Brain microvascular endothelial cell (primary cell): ENCODE data around the gene AKNAD1.

Source experiments
- DNase-seq: peaks from one replicate; pipeline ENCODE4 v3.0.0-alpha.2; 2020
- H3K27ac ChIP-seq: fragments of 250-450 bp; sonication (Bioruptor Pico); 2 replicates; pipeline ENCODE4 v1.5.1; 2020; ENCODE audit warnings: mild to moderate bottlenecking, moderate library complexity
- H3K27me3 ChIP-seq: fragments of 250-450 bp; sonication (Bioruptor Pico); replicated peaks from 2 replicates; pipeline ENCODE4 v1.5.1; 2020; ENCODE audit warnings: mild to moderate bottlenecking
- H3K36me3 ChIP-seq: fragments of 250-450 bp; sonication (Bioruptor Pico); replicated peaks from 2 replicates; pipeline ENCODE4 v1.5.1; 2020; ENCODE audit warnings: mild to moderate bottlenecking
- H3K4me3 ChIP-seq: 2 replicates; pipeline ENCODE4 v1.5.1; 2011; ENCODE audit warnings: low read depth, mild to moderate bottlenecking, control low read depth, low read length, moderate library complexity
- CTCF ChIP-seq: IDR thresholded peaks from 2 replicates; pipeline ENCODE4 v1.5.1; 2011; ENCODE audit warnings: low read depth, mild to moderate bottlenecking, moderate library complexity, low read length, control low read depth, inconsistent platforms; ENCODE audit errors: missing control alignments
- in situ Hi-C: cut with HindIII; loops from 2 replicates; pipeline ENCODE4 v1.10.0; 2017; ENCODE audit warnings: low sequenced_read_pairs, low pct_ligation_motif_present

The AKNAD1 gene

GRCh38 chr1:108871050-108871724, 14.3 kb upstream of the AKNAD1 start:
- no peaks in the 10 kb centered on the region for H3K36me3 ChIP-seq
- H3K4me3 ChIP-seq = no peak overlapping the region
- no peak for TF ChIP-seq CTCF
- DNase-seq = no peak
- in situ Hi-C loops = no loop called here
- H3K27ac ChIP-seq = no peak overlapping the region
- H3K27me3 ChIP-seq = no peaks in the 10 kb centered on the region

- in situ Hi-C loops = no loop called here
- no peak overlapping the region for H3K27ac ChIP-seq
- no peaks in the 10 kb centered on the region for H3K36me3 ChIP-seq
- no peak for TF ChIP-seq CTCF
- H3K27me3 ChIP-seq = no peaks in the 10 kb centered on the region
- no peak for DNase-seq
- H3K4me3 ChIP-seq = no peak overlapping the region
These were observed 8.5 kb upstream of the AKNAD1 start for GRCh38 chr1:108865316-108865910.

GRCh38 chr1:108863984-108864383, 7.1 kb upstream of the AKNAD1 start:
- DNase-seq = no peak
- Histone ChIP-seq H3K27me3 (no peaks in the 10 kb centered on the region), H3K36me3 (no peaks in the 10 kb centered on the region), H3K27ac (no peak overlapping the region), H3K4me3 (no peak overlapping the region)
- in situ Hi-C loops = no loop called here
- TF ChIP-seq CTCF = no peak

- no peak overlapping the region for H3K27ac ChIP-seq
- no peak for DNase-seq
- no peaks in the 10 kb centered on the region for H3K27me3 ChIP-seq
- H3K36me3 ChIP-seq = no peaks in the 10 kb centered on the region
- TF ChIP-seq CTCF = no peak
- no peak overlapping the region for H3K4me3 ChIP-seq
- in situ Hi-C loops = no loop called here
These were observed 6.0 kb upstream of the AKNAD1 start for GRCh38 chr1:108862698-108863477.

- in situ Hi-C loops = no loop called here
- no peak for DNase-seq
- H3K4me3 ChIP-seq = no peak overlapping the region
- H3K27ac ChIP-seq = no peak overlapping the region
- no peaks in the 10 kb centered on the region for H3K36me3 ChIP-seq
- TF ChIP-seq CTCF = no peak
- H3K27me3 ChIP-seq = no peaks in the 10 kb centered on the region
These were observed 5.2 kb upstream of the AKNAD1 start for GRCh38 chr1:108862017-108862610.
